ENCODE data around the gene RET.

RET gene

DNA sequence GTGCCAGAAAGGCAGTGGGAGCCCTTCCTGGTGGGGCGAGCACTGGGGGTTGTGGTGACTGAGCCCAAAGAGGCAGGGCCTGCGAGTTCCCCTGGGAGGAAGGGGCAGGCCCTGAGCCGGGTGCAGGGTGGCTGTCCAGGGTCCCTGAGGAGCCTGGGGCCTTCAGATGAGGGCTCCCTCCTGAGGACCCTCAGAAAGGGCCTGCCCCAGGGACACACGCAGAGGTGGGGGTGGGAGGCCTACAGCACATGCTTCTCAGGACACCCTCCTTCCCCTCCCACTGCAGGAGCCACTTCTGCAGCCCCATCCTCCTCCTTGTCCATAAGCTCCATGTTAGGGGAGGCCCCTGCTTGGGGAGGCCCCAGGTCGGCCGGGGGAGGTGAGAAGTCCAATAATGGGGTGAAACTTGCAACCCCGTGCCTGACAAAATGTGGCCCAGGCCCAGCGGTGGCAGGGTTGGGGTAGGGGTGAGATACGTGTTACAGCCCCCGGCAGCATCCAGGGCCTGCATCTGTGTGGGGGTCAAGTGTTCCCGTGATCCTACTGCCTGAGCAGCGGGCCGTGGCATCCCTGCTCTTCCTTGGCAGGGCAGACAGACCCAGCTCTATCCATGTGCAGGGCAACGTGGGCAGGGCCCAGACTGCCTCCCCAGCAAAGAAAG lies 31.8 kb upstream of the RET start:
- DNase-seq = no peak

DNA sequence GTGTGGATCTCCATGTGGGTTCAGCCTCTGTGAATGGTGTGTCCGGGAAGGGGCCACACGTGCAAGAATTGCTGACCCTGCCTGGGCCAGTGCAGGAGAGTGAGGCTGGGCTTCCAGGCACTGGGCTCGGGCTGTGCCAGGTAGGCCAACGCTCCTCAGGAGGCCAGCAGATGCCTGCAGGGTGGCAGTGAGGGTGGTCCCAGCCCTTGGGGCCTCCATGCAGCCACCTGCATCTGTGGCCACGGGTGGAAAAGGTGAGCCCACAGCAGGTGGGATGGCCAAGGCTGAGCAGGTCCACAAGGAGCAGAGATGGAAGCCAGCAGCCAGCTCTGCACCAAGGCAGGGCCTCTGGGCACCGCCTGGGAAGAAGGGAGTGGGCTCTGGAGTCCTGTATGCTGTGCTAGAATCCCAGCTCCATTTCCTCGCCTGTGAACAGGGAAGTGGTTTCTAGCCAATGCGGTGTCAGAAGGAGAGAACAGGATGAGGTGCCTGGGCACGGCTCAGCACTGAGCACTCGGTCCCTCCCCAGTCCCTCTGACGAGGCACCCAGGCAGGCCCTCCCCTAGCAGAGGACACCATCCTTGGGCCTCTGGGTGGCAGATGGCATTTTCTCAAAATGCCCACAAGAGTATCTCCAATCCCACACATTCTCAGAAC lies 31.1 kb upstream of the RET start:
- DNase-seq = no peak

DNA sequence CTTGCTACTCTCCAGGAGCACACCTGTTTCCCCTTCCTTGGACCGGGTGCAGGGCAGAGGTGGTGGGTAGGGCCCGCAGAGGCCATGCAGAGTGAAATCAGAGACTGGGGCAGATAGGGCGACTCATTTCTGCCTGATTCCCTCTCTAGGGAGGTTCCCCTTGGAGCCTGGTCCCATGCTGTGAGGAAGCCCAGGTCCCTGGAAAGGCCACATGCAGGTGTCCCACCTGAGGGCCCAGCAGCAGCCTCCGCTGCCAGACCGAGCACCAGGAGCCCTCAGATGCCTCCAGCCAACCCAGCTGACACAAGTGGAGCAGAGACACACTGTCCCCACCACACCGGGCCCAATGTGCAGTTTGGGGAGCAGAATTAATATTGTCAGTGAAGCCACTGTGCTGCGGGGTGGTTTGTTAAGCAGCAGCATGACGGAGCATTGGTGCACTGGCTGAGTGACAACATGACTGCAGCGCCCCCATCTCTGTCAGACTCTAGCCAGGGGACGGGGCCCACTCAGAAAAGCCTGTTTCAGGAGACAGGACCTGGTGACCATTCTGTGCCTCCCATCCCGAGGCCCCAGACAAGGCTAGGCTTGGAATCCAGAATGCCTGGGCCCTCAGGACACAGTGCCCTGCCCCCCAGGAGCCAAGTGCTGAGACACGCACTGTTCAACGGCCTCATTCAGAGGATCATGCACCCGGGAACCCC lies 30.4 kb upstream of the RET start:
- no peak for DNase-seq

DNA sequence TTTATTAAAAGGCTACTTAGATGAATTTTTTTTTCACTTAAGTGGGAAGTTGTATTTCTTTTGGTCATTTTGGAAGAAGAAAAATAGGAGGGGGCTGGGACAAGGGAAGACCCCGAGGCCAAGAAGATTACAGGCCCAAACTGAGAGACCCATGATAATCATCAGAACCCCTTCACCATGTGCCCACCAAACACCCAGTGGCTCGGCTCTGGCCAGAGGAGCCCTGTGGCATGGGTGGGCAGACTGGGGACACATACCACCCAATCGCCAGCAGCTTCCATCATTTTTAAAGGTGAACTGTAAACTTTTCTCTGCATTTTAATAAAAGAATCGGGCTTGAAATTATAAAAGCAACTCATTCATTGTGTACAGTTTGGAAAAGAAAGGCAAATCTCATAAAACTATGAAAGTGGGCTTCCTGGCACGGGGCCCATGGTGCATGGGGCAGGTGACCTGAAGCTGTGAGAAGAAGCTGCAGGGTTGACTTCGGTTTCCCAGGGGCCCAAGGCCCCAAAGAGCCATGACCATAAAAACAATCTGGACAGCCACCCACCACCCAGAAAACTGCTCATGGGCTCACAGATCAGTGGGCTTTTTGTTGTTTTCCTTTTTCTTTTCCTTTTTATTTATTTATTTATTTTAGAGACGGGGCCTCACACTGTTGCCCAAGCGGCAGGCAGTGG lies 29.4 kb upstream of the RET start:
- DNase-seq = no peak

DNA sequence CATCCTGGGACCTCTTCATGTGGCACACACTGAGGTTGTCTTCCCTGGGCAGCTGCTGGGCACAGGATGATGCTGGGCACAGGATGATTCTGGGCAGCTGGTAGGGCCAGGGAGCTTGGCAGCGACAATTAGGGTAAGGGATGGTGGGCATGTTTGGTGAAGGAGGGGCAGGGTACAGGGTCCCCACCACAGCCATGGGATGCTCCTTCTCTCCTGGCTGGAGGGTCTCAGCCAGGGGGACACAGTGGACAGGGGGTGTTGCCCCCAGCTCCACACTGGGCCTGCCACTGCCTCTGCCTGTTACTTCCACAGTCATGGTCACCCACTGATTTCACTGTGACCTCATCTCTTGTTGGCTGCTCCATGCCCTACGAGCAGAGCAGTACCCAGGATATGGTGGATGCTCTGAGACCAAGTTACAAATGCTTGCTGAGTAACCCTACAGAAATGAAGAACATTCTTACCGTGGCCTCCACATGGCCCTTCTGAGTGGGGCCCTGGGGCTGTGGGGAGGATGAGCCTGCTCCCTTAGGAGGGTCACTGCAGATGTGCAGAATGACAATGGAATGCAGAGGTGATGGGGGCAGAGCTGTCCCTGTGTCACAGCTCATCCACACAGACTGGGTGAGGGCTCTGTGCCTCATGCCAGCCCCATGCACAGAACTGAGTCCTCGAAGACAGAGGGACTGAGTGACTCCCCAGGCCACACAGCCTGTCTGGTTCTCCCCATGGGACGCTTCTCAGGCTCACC lies 28.4 kb upstream of the RET start:
- DNase-seq = no peak

DNA sequence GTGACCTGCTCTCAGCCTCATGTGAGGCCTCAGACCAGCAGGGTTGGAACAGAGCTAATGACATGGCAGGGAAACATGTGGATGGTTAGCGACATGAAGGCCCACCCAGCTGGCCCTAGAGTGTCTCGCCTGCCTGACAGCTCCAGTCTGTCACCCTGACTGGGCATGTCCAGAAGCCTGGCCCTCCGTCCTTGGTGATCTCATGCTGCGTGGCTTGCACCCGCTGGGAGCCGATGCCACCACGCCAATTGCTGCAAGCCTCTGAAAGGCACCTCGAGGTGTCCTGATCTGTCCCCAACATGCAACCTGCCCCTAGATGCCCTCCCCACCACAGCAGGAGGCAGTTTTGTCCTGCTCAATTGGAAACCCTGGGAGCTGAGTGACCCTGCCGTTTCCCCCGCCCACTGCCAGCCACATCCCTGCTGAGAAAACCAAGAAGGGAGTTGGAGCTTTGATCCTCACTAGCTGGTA lies 27.8 kb upstream of the RET start:
- DNase-seq = no peak

DNA sequence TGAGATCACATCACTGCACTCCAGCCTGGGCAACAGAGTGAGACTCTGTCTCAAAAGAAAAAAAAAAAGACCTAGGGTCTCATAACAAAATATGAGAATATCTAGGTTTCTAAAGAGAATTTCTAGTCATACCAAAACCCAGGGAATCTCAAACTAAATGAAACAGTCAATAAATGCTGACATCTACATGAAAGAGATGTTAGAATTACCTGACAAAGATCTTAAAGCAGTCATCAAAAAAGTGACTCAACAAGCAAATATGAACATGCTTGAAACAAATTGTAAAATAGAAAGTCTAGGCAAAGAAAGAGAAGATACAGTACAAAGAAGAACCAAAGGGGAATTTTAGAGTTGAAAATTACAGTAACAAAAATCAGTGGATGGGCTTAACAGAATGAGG lies 26.9 kb upstream of the RET start:
- DNase-seq = no peak

DNA sequence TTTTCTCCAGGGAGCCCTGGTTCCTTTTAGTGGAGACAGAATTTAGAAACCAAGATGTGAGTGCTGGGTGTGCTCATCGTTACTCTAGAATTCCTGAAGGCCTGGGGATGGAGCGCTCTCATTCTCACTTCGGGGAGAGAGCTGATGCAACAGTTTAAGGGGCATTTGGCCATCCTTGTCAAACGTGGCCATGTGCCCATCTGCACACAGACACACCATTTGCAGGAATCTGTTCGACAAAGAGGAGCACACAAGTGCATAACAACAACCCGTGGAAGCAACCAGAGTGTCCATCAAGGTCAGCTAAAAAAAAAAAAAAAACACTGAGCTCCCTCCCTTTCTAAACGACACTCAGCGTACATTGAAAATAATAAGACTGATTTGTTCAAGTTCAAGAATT lies 23.0 kb upstream of the RET start:
- no peak for DNase-seq

DNA sequence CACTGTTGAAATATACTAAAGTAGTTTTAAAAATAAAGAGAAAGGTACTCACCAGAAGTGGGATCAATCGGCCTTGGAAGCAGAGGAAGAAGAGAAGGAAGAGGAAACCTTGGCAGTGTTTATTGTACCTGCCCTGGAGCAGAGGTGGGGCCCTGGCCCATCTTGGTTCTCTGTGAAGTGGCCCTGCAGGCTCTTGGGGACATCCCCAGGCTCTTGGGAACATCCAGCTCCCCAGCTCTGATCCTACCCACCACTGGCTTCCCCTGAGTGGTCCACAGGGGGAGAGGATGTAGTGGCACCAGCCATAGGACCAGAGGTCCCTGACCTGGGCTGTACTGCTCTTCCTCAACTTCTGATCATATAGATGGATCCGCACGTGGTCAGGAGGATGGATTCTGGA lies 22.3 kb upstream of the RET start:
- no peak for DNase-seq

DNA sequence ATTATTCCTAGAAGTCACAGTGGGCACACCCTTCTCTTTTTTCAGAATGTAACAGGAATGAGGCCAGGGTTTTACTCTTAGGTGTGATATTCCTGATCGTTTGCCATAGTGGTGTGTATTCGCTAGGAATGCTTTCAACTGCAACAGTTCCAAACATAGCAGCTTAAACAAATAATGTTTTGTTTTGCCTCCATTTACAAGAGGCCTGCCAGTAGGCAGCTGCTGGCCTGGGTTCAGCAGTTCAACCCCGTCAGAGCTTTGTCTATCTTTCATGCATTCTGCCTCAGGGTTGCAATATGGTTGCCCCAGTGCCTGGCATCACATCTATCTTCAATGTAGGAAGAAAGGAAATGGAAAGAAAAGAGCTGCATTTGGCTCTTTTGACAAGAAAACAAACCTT lies 21.7 kb upstream of the RET start:
- no peak for DNase-seq

DNA sequence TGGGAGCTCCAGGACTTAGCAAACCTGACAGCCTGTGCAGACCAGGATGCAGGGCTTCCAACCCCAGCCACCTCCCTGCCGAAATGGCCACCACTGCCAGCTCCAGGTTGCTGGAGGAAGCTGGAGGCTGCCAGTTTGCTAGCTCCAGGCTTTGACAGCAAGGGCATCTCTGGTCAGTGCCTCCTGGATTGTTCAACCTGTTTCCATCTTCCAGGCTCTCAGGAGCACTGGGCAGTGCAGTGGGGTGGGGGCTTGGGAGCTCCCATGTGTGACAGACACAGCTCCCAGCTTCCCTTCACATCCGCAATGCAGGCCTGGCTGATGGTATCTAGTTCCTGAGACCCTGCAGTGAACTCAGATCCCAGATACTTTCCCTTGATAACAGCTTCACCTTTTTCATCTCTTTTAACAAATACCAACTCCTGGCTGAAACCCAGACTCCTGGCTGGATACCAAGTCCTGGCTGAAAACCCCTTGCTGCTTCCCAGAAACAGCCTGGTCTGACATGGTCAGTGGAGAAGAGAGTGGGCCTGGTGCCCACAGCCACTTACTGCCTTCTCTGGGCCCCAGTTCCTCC lies 20.8 kb upstream of the RET start:
- DNase-seq = no peak

DNA sequence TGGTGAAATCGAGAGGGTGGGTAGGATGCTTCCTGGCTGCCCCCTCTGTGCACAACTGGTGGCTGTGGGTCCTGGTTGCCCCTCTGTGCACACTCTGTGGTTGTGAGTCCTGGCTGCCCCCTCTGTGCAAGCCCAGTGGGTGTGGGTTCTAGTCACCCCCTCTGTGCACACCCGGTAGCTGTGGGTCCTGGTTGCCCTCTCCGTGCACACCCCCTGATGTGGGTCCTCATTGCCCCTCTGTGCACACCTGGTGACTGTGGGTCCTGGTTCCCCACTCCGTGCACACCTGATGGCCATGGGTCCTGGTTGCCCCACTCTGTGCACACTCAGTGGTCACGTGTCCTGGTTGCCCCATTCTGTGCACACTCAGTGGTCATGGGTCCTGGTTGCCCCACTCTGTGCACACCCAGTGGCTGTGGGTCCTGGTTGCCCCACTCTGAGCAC lies 20.3 kb upstream of the RET start:
- DNase-seq = no peak

DNA sequence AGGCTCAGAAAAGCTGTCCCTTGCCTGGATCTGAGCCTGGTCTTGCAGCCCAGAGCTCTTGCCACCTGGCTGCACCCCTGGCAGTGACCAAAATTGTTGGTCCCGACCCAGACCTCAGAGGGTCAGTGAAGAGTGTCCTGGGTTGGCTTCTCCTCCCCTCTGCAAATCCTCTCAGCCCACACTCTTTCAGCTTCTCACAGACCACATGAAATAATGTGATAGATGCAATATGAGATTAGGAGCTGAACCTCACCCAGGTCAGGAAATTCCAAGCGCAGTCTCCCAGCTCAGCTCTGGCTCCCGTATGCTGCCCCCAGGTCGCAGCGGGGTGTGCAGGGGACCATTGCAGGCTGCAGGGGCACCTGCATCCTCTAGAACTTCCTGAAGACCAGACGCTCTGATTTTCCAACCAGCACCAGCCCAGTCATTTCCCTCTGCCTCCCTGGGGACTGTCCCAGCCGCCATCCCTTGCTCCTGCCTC lies 19.6 kb upstream of the RET start:
- DNase-seq = no peak

DNA sequence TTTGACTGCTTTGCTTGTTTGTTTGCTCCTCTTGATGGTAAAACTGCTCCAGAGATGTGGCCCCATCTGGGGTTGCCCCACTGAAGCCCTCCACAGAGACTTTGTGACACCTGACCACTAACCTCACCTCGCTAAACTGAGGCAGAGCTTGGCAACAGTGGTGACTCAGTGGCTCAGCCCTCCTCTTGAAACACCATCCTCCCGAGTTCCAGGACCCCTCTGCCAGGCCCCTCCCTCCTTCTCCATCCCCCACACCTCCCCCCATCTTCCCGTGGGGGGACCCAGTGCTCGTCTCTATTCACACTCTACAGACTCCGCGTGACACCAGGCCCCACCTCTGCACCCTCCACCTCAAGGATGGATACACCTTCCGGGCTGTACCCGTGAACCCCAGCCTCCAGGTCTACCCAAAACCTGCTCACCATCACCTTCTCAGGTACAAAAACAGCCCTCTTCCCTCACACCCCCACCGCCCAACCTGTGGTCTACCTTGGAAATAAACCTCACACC lies 19.0 kb upstream of the RET start:
- DNase-seq = no peak

DNA sequence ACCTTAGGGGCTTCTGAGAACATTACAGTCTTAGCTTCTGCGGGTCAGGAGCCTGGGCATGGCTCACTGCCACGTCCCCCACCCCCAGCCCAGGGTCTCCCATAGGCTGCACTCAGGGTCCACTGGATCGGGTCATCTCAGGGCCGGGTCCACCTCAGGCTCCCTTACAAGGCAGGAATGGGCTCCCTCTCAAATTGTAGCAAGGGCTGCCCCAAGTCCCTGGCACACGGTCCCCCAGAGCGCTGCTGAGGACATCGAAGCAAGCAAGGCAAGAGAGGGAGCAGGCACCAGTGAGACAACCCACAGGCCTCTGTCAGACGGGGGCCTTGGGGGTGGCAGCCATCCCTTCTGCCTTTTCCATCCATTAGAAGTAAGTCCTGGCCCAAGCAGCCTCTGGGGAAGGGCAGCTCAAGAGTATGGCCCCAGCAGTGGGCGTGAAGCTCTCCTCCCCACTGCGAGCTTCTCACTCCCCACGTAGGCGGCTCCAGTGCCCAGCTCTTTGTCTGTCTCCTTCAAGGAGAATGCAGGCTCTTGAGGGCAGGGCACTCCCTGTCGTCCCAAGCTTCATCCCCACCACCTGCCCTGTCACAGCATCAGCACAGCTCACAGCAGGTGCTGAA lies 18.0 kb upstream of the RET start:
- no peak for DNase-seq

DNA sequence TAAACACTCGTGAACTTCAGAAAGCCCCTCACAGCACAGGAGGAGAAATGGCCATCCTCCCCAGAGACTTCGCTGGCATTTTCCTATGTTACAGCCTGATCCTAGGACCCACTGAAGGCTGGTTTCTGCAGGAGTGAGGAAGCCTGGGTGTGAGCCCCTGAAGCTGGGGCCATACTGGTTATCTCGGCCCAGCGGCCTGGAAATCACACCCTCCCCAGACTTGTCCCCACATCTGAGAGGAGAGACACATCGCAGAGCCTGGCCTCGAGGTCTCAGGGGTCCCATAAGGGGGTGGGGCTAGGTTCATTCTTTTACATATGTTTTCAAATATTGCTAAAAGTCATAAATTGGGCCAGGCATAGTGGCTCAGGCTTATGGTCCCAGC lies 17.5 kb upstream of the RET start:
- DNase-seq = no peak

DNA sequence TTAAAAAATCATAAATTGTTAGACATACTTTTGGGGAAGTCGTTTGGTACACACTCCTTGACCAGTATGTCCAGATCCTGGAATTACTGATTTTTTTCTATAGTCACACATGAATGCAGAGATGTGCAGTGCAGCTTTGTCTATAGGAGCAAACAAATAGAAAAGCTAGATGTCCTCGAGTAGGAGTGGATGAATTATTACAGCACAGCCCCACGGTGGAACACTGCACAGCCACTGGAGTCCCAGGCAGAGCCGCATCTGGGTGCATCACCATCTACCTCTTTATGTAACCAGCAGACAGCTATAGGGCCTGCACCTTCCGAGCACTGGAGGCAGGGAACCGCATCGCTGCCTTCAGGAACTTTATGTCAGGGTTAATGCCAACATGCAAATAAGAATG lies 17.0 kb upstream of the RET start:
- DNase-seq = no peak

DNA sequence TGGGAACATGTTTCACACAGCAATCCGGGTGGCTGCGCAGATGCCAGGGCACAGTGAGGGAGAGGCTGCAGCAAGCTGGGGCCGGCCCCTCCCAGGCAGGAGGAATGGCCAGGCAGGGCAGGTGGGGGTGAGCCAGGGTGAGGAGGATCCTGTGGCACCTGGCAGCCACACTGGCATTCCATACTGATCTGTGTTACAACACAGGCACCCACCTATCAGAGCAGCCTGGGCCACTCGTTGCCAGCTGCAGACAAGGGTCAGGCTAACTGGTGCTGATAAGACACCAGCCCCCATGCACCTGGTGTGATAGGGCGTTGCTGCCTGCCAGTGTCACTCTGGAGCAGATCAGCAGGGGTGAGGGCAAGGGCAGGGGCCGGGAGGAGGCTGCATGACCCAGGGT lies 16.6 kb upstream of the RET start:
- DNase-seq = no peak

DNA sequence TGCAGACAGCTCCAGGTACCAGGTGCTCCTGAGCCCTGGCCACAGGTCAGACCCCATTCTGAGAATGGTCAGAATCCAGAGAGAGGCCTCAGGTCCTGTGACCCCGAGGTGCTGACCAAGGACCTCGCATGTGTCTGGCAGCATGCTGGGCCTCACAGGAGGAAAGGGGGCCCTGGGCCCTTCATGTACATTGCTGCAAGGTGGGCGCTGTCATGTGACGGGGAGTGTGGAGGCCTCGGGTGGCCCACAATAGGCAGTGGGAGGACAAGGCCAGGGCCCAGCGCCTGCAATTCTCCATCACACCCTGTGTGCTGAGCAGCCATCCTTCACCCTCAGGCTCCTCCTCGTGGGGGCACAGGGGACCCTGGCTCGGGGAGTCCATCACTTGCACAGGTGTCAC lies 15.5 kb upstream of the RET start:
- DNase-seq = no peak

DNA sequence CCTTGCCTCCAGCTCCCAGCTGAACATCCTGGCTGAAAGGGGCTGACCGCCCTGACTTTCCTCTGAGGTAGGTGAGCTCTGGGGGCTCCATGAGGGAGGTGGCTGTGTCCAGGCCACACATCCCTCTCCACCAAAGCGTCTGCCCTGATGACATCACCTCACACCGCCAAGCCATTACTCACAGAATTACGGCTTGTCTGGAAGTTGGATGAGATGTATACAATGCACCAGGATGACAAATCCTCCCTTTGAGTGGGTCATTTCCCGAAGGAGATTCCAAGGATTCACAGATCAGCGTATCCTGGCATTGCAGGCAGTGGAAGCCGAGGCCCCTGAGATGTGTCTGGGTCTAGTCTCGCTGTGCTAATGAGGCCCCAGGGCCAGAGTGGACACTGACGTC lies 15.1 kb upstream of the RET start:
- DNase-seq = no peak

DNA sequence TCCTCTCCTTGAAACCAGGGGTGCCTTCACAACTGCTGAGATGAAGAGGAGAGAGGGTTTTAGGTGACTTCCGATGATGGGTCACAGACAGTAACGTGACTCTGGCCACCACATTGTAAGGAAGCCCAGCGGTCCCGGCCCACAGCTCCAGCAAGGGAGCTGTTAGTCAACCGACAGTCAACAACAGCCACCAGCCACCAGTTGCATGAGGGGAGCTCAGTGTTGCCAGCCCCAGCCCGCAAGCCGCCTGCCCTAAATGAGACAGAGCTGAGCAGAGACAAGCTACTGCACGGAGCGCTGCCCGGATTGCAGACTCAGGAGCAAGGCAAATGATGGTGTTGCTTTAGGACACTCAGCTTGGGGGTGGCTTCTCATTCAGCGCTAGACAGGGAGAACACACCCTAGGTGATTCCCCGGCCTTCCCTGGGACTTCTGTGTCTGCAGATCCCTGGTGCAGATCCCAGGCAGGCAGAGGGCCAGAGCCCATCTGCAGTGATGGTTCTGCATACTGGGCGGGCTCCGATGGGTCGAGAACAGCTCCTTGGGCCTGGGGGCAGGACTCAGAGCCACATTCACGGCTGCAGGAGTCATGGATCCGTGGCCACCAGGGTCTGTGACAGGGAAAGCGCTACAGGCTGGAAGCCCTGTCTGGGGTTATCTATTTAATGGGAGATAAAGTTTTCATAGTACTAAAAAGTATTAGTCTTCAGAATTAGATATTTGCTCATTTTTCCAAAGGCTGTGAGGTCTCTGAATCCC lies 14.3 kb upstream of the RET start:
- no peak for DNase-seq

Measured in activated CD4-positive, alpha-beta T cell treated with anti-CD3 and anti-CD28 coated beads, Interleukin-10, Interleukin-2, amounts not matched to agents 100 ng/mL and 50 ng/mL, durations not matched to agents 16 hours and 8 hours (primary cell).